MCF 10A (cell line): ENCODE results near the gene MAP4. TPM values are rescaled to one million over a fixed set of nuclear protein-coding genes. Genes with fewer than 3 reads are reported as not detected.
"Not testable (repeated sequence)": the region's sequence is repeated elsewhere in the genome, so short reads cannot be mapped to it uniquely, and the experiment has no call there.

Source experiments
- BruUV-seq: library from RNA; stranded (reverse); fragments of 400-500 nt; replicated peaks from 2 replicates; lab custom pipeline; 2021; lab: Mats Ljungman, UMichigan
- CTCF ChIA-PET: fragments of 300-600 bp; sonication (Branson Sonifier 250); formaldehyde crosslinking; extraction: SDS; loops from one replicate; lab custom pipeline; 2021; ENCODE audit warnings: antibody characterized with exemption, inconsistent platforms; lab: Yijun Ruan, JAX
- POLR2A ChIA-PET: fragments of 300-600, 350-650 bp; sonication (Branson Sonifier 250); formaldehyde crosslinking; extraction: SDS; loops from one replicate; lab custom pipeline; 2020; ENCODE audit warnings: antibody characterized with exemption, inconsistent platforms; lab: Yijun Ruan, JAX
- DNase-seq: peaks from one replicate; pipeline ENCODE4 v3.0.0-alpha.2; 2018; ENCODE audit not compliant: unreplicated experiment
- H3K27ac Mint-ChIP-seq: one replicate; pipeline ENCODE4 v1.8.0; 2022; ENCODE audit warnings: mild to moderate bottlenecking, low read depth, mixed read lengths; ENCODE audit not compliant: unreplicated experiment
- H3K27me3 Mint-ChIP-seq: one replicate; pipeline ENCODE4 v1.8.0; 2022; ENCODE audit warnings: mixed read lengths; ENCODE audit not compliant: insufficient read depth, unreplicated experiment
- H3K36me3 Mint-ChIP-seq: one replicate; pipeline ENCODE4 v1.8.0; 2022; ENCODE audit warnings: mild to moderate bottlenecking, moderate library complexity, mixed read lengths; ENCODE audit not compliant: insufficient read depth, unreplicated experiment
- H3K4me1 Mint-ChIP-seq: one replicate; pipeline ENCODE4 v1.8.0; 2022; ENCODE audit warnings: mixed read lengths; ENCODE audit not compliant: insufficient read depth, unreplicated experiment
- H3K4me3 Mint-ChIP-seq: one replicate; pipeline ENCODE4 v1.8.0; 2022; ENCODE audit warnings: mild to moderate bottlenecking, moderate library complexity, mixed read lengths; ENCODE audit not compliant: unreplicated experiment
- H3K9me3 Mint-ChIP-seq: one replicate; pipeline ENCODE4 v1.8.0; 2022; ENCODE audit warnings: mixed read lengths; ENCODE audit not compliant: unreplicated experiment
- intact Hi-C: fragments of 100-400 bp; cut with micrococcal nuclease; formaldehyde crosslinking; loops from 2 replicates; pipeline ENCODE4 v1.14.1; 2022
- total RNA-seq: library from RNA; stranded (reverse); gene quantifications from 2 replicates; pipeline ENCODE4 v1.2.3, GENCODE V29; 2022
- TF ChIP-seq, protein P1 (sequence below): fragments of 200-600 bp; IDR thresholded peaks from one replicate; pipeline ENCODE4 v1.8.0; 2022; ENCODE audit warnings: antibody characterized with exemption, mild to moderate bottlenecking; ENCODE audit not compliant: unreplicated experiment

The MAP4 gene
- total RNA-seq, 1 experiment from 2014 or later = 217 TPM

DNA sequence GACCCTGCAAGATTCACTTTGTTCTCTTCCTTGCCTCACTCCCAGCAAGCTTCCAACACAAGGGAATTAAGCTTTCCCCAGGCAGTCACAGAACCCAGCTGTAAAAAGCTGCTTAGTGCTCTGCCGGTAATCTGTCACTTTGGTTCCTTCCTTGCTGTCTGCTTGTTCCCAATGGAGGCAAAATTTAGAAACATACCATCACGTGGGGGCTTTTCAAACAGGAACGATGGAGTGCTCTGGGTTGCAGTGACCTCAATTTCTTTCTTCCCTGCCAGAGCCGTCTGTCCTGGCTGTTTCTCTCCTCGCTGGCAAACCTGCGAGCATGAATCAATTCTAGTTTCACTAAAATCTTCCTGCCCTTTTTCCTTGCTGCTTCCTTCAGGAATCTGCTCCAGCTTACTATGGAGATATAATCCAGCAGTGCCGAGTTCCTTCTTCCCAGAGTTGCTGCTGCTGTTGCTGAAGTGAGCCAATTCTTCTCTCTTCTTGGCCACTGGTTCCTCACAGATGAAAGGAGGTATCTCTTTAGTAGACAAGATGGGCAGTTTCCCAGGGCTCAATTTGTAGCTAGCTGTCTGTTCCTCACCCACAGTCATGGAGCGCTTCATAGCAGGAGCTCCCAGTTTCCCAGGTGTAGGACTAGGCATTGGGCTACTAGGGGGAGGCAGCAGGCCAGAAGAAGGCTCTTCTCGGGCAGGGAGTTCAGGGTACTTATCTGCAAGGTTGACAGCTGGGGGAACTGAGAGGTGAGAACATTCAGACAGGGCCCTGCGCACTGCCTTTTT is 125.2 kb downstream of the MAP4 start:
- Mint-ChIP-seq H3K27ac (no peak overlapping the region), H3K27me3 (no peaks in the 10 kb centered on the region), H3K36me3 (peaks cover 77% of the 10 kb centered on the region), H3K9me3 (no peaks in the 10 kb centered on the region), H3K4me1 (no peaks in the 10 kb centered on the region), H3K4me3 (no peak overlapping the region)
- TF ChIP-seq, protein P1, sequence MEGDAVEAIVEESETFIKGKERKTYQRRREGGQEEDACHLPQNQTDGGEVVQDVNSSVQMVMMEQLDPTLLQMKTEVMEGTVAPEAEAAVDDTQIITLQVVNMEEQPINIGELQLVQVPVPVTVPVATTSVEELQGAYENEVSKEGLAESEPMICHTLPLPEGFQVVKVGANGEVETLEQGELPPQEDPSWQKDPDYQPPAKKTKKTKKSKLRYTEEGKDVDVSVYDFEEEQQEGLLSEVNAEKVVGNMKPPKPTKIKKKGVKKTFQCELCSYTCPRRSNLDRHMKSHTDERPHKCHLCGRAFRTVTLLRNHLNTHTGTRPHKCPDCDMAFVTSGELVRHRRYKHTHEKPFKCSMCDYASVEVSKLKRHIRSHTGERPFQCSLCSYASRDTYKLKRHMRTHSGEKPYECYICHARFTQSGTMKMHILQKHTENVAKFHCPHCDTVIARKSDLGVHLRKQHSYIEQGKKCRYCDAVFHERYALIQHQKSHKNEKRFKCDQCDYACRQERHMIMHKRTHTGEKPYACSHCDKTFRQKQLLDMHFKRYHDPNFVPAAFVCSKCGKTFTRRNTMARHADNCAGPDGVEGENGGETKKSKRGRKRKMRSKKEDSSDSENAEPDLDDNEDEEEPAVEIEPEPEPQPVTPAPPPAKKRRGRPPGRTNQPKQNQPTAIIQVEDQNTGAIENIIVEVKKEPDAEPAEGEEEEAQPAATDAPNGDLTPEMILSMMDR = no peak
- DNase-seq = no peak
- ChIA-PET CTCF (interaction anchor here (0.8 to 1.1 kb wide), 2 partner anchors 66 to 266 kb away, joined by 3 to 4 read pairs; no protein-coding TSS in a partner anchor), POLR2A (interaction anchor here (1.7 kb wide), 1 partner anchor 16 kb away, joined by 4 read pairs; no protein-coding TSS in a partner anchor)
- intact Hi-C loops = no loop called here
- no TSS peak for BruUV-seq

DNA sequence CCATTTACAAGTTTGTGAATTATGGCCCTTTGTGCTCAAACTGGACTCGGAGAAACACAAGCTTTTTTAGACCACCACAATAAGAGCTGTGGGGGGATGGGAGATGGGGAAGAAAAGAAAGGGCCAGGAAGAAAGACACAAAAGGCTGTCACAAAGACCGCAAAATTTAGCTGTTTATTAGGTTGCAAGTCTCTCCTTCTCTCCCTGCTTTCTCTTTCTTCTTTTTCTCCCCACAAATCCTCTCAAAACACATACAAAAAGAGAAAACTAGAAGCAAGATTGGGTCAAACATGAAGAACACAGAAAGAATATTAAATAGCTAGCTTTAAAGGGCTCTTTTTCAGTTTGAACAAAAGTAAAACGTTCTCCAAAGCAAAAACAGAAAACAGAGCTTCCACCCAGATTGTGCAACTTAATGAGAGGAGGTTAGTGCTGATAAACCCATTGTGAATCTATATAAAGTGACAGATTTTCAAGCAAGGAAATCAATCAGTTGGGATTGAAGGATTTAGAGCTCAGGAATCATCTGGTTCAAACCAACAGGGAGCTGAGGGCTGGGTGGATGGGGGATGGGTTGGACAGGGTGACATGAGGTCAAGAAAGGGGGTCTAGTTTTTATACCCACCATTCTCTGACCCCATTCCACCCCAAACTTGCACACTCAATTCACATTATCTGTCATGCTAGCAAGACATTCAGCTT is 125.9 kb downstream of the MAP4 start:
- Mint-ChIP-seq H3K36me3 (peaks cover 71% of the 10 kb centered on the region), H3K27me3 (no peaks in the 10 kb centered on the region), H3K4me1 (no peaks in the 10 kb centered on the region), H3K27ac (no peak overlapping the region), H3K4me3 (no peak overlapping the region), H3K9me3 (no peaks in the 10 kb centered on the region)
- CTCF ChIA-PET = interaction anchor here (1.1 kb wide), 1 partner anchor 267 kb away, joined by 4 read pairs; no protein-coding TSS in a partner anchor
- TF ChIP-seq, protein P1 = no peak
- BruUV-seq = no TSS peak
- no peak for DNase-seq
- intact Hi-C loops = no loop called here
- POLR2A ChIA-PET = interaction anchor here (1.7 kb wide), 1 partner anchor 15 kb away, joined by 4 read pairs; no protein-coding TSS in a partner anchor

DNA sequence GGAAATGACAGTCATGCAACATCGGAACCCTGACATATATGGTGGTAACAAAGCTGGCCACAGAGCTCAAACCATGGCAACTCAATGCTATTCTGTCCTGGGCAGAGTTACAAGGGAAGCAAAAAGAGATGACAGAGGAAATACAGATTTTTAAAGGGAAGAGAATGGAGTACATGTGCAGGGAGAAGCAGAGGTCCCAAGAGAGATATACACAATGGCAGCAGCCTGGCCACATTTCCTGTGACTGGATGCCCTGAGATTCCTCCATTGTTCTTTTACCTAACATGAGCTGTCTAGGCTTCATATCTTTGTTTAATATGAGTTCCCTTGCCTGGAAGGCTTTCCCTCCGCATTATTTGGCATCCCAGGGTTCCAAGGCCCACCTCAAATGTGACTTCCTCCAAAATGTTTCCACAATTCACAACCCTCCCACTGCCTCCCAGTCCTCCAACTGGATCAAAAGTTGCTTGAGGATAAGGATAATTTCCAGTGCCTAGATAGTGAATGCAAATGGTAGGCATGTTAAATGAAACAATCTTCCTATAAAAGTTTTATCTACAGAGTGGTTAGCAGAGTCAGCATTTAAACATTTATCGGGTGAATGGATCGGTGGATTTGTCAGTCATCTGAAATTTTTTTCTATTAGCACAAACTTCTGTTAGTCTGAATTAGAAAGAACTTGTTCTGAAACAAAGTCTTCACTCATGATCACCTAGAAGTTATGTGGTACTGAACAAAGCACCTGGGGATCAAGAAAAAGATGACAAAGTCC is 127.0 kb downstream of the MAP4 start:
- intact Hi-C loops = no loop called here
- CTCF ChIA-PET = no interaction called here
- POLR2A ChIA-PET = interaction anchor here (0.7 to 1.7 kb wide), 2 partner anchors 10 to 14 kb away, joined by 4 read pairs; no protein-coding TSS in a partner anchor
- Mint-ChIP-seq H3K4me1 (no peaks in the 10 kb centered on the region), H3K36me3 (peaks cover 73% of the 10 kb centered on the region), H3K4me3 (no peak overlapping the region), H3K9me3 (no peaks in the 10 kb centered on the region), H3K27me3 (no peaks in the 10 kb centered on the region), H3K27ac (no peak overlapping the region)
- TF ChIP-seq, protein P1 = no peak
- no TSS peak for BruUV-seq
- no peak for DNase-seq

DNA sequence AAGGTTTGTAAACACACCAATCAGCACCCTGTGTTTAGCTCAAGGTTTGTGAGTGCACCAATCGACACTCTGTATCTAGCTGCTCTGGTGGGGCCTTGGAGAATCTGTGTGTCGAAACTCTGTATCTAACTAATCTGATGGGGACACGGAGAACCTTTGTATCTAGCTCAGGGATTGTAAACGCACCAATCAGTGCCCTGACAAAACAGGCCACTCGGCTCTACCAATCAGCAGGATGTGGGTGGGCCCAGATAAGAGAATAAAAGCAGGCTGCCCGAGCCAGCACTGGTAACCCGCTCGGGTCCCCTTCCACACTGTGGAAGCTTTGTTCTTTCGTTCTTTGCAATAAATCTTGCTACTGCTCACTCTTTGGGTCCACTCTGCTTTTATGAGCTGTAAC is 128.2 kb downstream of the MAP4 start:
- intact Hi-C loops, H3K9me3 Mint-ChIP-seq, H3K27ac Mint-ChIP-seq, H3K27me3 Mint-ChIP-seq, BruUV-seq, H3K4me3 Mint-ChIP-seq, H3K4me1 Mint-ChIP-seq, CTCF ChIA-PET, DNase-seq: not testable (repeated sequence)
- POLR2A ChIA-PET = interaction anchor here (0.6 to 0.7 kb wide), 2 partner anchors 11 to 1125 kb away, joined by 3 to 4 read pairs; no protein-coding TSS in a partner anchor
- H3K36me3 Mint-ChIP-seq = peaks cover 70% of the 10 kb centered on the region
